Kasumi-1 (cell line): ENCODE measurements around the gene GRAPL.
"Not testable (repeated sequence)": the region's sequence is repeated elsewhere in the genome, so short reads cannot be mapped to it uniquely, and the experiment has no call there.

ENCODE experiments used
- DNase-seq, 2 experiments: peaks; one replicate each; lab custom pipeline; 2025; lab: John Stamatoyannopoulos, UW

GRAPL gene

DNA sequence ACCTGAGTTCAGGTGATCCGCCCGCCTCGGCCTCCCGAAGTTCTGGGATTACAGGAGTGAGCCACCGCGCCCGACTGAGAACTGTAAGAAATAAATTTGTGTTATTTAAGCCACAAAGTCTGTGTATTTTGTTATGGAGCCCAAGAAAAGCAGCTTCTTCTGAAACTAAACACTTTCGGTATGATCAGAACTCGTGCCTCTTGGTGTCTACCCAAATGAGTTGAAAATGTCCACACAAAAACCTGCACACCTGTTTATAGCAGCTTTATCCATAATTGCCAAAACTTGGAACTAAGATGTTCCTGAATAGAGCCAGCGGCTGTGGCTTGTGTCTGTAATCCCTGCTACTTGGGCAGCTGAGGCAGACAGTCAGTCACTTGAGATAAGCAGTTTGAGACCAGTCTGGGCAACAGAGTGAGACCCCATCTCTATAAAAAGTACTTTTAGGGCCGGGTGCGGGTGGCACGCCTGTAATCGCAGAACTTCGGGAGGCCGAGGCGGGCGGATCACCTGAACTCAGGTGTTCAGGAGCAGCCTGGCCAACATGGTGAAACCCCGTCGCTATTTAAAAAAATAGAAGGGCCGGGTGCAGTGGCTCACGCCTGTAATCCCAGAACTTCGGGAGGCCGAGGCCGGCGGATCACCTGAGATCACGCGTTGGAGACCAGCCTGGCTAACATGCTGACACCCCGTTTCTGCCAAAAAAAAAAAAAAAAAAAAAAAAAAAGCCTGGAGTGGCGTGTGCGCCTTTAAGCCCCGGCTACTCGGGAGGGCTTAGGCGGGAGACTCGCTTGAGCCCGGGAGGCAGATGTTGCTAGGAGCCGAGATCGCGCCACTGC lies 61.7 kb downstream of the GRAPL start:
- not testable (repeated sequence) for DNase-seq

DNA sequence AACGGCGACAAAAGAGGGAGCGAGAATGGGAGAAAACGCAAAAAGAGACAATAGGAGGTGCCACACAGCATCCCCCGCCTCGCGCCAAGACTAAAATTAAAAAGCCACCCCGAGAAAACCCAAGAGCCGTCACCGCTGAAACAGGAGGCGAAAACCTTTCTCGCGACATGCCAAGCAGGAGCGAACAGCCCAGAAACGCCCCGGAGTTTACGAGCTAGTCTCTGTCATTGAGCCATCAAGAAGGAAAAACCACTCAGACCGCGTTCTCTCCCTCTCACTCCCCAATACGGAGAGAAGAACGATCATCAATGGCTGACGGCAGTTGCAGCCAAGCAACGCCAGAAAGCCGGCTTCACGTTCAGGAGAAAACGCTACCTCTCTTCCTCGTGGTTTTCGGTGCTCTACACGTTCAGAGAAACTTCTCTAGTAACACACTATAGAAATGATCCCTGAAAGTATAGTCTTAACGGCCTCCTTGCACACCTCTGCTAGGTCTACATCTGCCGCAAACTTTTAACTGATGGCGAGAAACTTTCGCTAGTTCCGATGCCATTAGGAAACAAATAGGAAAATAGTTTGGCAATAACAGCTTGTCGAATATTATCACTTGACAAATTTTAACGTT lies 62.5 kb downstream of the GRAPL start:
- DNase-seq, result not testable (repeated sequence)

- DNase-seq, result not testable (repeated sequence)
Observed at GRCh38 chr17:19196382-19197204, 69.2 kb downstream of the GRAPL start.

- DNase-seq, result not testable (repeated sequence)
Observed at GRCh38 chr17:19202448-19202847, 75.1 kb downstream of the GRAPL start.

- DNase-seq, result not testable (repeated sequence)
Observed at GRCh38 chr17:19203429-19203828, 76.0 kb downstream of the GRAPL start.
